ENCODE results near the gene PPP4R2.

DNA sequence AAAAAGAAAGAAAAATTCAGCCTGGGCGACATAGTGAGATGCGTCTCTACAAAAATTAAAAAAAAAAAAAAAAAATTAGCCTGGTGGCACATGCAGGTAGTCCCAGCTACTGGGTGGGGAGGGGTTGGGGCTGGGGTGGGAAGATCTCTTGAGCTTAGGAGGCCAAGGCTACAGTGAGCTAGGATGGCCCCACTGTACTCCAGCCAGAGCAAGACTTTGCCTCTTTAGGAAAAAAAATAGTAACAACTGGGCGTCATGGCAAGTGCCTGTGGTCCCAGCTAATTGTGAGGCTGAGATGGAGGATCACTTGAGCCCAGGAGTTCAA, 23.9 kb upstream of the PPP4R2 start:
- TF ChIP-seq, protein P1, sequence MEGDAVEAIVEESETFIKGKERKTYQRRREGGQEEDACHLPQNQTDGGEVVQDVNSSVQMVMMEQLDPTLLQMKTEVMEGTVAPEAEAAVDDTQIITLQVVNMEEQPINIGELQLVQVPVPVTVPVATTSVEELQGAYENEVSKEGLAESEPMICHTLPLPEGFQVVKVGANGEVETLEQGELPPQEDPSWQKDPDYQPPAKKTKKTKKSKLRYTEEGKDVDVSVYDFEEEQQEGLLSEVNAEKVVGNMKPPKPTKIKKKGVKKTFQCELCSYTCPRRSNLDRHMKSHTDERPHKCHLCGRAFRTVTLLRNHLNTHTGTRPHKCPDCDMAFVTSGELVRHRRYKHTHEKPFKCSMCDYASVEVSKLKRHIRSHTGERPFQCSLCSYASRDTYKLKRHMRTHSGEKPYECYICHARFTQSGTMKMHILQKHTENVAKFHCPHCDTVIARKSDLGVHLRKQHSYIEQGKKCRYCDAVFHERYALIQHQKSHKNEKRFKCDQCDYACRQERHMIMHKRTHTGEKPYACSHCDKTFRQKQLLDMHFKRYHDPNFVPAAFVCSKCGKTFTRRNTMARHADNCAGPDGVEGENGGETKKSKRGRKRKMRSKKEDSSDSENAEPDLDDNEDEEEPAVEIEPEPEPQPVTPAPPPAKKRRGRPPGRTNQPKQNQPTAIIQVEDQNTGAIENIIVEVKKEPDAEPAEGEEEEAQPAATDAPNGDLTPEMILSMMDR (IDR thresholded peaks at IDR 0.05; ENCODE audit: poor library complexity) = no peak
- no peak for TF ChIP-seq EZH2phosphoT487 (IDR thresholded peaks at IDR 0.05; ENCODE audit: low read depth, severe bottlenecking, unreplicated experiment)
- no peak for TF ChIP-seq EZH2 (IDR thresholded peaks at IDR 0.05; ENCODE audit: borderline replicate concordance)

Data from hepatocyte (in vitro differentiated cells).